Mononuclear cell (primary cell): Measurements from ENCODE around the gene DNM3. TPM values are rescaled to one million over a fixed set of nuclear protein-coding genes. Genes with fewer than 3 reads are reported as not detected.

ENCODE experiments used
- H3K27me3 ChIP-seq: 2 replicates; pipeline ENCODE4 v1.6.0; 2011; ENCODE audit warnings: low read length, control low read depth; ENCODE audit not compliant: insufficient read depth
- H3K4me1 ChIP-seq: 2 replicates; pipeline ENCODE4 v1.5.1; 2011; ENCODE audit warnings: mild to moderate bottlenecking, low read length, control low read depth; ENCODE audit not compliant: insufficient read depth
- H3K4me3 ChIP-seq: 2 replicates; pipeline ENCODE4 v1.5.1; 2011; ENCODE audit warnings: mild to moderate bottlenecking, low read length, moderate library complexity
- H3K9me3 ChIP-seq: 2 replicates; pipeline ENCODE4 v1.5.1; 2011; ENCODE audit warnings: low read depth, mild to moderate bottlenecking, control low read depth, low read length
- total RNA-seq: library from RNA; depleted of rRNA; stranded (reverse); fragments of >200 nt; gene quantifications from one replicate; pipeline ENCODE4 v1.2.3, GENCODE V29; 2012

DNM3 gene
- total RNA-seq, 1 donor = 20.5 TPM

DNA sequence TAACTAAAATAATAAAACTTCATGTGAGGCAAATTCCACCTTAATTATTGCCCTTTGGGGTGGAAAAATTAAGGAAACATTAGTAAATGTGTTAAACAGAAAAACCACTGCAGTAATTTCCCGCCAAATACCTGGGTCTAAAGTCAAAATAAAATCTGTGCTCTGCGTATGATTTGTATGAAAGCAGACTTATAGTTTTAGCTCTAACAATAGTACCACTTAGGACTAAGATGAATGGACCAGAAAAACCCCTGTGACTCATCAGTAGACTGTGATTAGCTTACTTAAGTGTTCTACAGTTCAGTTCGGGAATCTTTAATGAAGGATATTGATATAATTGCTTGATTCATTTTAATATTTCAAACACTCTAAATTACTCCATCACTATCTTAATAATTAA lies 555.9 kb downstream of the DNM3 start:
- Histone ChIP-seq H3K9me3 (no peaks in the 10 kb centered on the region), H3K27me3 (no peaks in the 10 kb centered on the region), H3K4me1 (peaks cover 26% of the 10 kb centered on the region), H3K4me3 (no peak overlapping the region)

- Histone ChIP-seq H3K27me3 (no peaks in the 10 kb centered on the region), H3K4me1 (peaks cover 26% of the 10 kb centered on the region), H3K4me3 (no peak overlapping the region), H3K9me3 (no peaks in the 10 kb centered on the region)
Measured at GRCh38 chr1:172397633-172398032, 556.3 kb downstream of the DNM3 start.

DNA sequence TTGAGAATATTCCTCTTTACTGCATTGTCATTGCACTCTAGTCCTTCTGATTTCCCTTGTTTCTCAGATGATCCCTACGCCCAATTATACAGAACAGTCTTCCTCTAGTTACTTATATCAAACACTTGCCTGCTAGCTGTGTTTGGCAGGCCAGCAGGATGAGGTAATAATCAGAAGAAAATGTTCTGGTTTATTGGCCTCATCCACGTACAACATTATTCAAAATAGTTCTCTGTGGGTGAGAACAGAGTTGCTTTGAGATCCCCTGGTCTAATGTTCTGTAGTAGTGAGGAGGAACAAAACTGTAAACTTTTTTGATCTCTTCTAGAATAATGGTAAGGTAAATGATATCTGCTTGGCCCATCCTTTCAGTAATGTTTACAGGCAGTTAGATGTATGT lies 556.9 kb downstream of the DNM3 start:
- Histone ChIP-seq H3K4me1 (peaks cover 25% of the 10 kb centered on the region), H3K9me3 (no peaks in the 10 kb centered on the region), H3K27me3 (no peaks in the 10 kb centered on the region), H3K4me3 (no peak overlapping the region)

DNA sequence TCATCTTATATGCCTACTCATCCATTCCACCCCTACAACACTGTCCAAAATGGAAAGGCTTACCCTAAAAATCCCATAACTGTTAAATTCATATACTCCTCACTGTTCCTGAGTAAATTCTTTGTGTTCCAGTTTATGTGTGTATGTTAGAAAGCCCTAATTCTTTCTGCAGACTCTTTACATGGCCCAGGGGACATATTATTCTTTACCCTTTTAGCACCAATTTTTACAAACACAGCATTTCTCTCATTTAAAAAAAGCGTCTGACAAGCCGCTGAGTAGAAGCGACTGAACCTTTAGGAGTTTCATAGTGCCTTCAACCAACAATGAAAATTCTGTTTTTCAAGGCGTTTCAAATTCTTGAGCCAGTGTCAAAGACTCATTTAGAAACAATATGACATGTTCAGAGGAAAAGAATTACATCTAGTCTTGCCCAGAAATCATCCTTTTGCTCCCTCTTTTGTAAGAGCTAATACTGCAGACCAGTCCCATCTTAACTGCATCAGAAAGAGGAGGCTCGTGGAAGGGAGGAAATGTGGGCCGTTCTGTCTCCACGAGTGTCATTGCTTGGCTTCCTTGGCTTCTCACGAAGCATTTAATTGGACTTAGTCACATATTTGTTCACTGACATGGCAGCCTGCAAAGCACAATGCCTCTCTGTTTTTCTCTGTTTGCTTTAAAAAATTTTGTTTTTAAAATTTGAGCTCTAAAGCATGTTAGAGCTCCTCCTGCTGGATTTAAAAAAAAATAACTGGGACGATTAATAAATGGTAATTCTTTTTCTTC lies 557.9 kb downstream of the DNM3 start:
- H3K4me1 ChIP-seq = peaks cover 20% of the 10 kb centered on the region
- H3K9me3 ChIP-seq = no peaks in the 10 kb centered on the region
- no peaks in the 10 kb centered on the region for H3K27me3 ChIP-seq
- no peak overlapping the region for H3K4me3 ChIP-seq

- Histone ChIP-seq H3K27me3 (no peaks in the 10 kb centered on the region), H3K4me3 (no peak overlapping the region), H3K4me1 (peaks cover 11% of the 10 kb centered on the region), H3K9me3 (no peaks in the 10 kb centered on the region)
Measured at GRCh38 chr1:172399756-172400721, 558.7 kb downstream of the DNM3 start.

- Histone ChIP-seq H3K27me3 (no peaks in the 10 kb centered on the region), H3K4me3 (no peak overlapping the region)
Measured at GRCh38 chr1:172400722-172401105, 559.4 kb downstream of the DNM3 start.

GRCh38 chr1:172401477-172401876 lies 560.2 kb downstream of the DNM3 start:
- Histone ChIP-seq H3K4me1 (peaks cover 8% of the 10 kb centered on the region), H3K27me3 (no peaks in the 10 kb centered on the region), H3K9me3 (no peaks in the 10 kb centered on the region), H3K4me3 (no peak overlapping the region)

More at GRCh38 chr1:172400722-172401105, 559.4 kb downstream of the DNM3 start:
- Histone ChIP-seq H3K9me3 (no peaks in the 10 kb centered on the region), H3K4me1 (peaks cover 8% of the 10 kb centered on the region)

GRCh38 chr1:172401892-172402291 lies 560.6 kb downstream of the DNM3 start:
- Histone ChIP-seq H3K27me3 (no peaks in the 10 kb centered on the region), H3K4me3 (no peak overlapping the region), H3K9me3 (no peaks in the 10 kb centered on the region), H3K4me1 (peaks cover 8% of the 10 kb centered on the region)

DNA sequence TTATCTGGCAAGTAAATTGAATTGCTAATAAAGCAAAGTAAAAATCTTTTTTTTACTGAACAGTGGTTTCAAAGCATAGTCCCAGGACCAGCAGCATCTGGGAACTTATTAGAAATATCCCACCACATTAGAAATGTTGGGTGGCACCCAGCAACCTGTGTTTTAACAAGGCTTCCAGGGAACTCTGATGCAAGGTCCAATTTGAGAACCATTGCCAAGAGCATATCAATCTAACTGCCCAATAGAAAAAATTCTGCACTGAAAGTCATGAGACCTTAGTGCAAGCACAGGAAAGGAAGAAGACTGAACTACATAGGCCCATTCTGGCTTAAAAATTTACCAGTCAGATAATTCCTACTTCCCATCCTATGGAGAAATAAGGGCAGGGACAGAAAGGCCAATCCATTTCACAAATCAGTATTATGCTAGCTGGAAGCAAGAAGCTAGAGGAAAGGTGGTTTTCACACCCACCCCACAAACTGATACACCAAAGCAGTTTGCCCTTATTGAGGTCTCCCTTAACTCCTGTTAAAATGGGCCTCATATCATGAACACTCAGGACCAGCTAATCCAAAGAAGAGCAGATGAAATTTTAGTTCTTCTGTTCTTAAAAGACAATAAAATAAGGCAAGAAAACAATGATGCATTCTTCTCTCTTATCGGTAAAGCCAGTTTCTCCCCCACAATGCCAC lies 561.7 kb downstream of the DNM3 start:
- no peaks in the 10 kb centered on the region for H3K27me3 ChIP-seq
- H3K4me3 ChIP-seq = no peak overlapping the region
- peaks cover 8% of the 10 kb centered on the region for H3K4me1 ChIP-seq
- no peaks in the 10 kb centered on the region for H3K9me3 ChIP-seq

GRCh38 chr1:172404121-172404520 lies 562.8 kb downstream of the DNM3 start:
- H3K27me3 ChIP-seq = no peaks in the 10 kb centered on the region
- no peak overlapping the region for H3K4me3 ChIP-seq
- peaks cover 7% of the 10 kb centered on the region for H3K4me1 ChIP-seq
- no peaks in the 10 kb centered on the region for H3K9me3 ChIP-seq

- Histone ChIP-seq H3K27me3 (no peaks in the 10 kb centered on the region), H3K9me3 (no peaks in the 10 kb centered on the region), H3K4me3 (no peak overlapping the region), H3K4me1 (no peaks in the 10 kb centered on the region)
Measured at GRCh38 chr1:172405912-172406311, 564.6 kb downstream of the DNM3 start.

- no peaks in the 10 kb centered on the region for H3K4me1 ChIP-seq
- no peaks in the 10 kb centered on the region for H3K9me3 ChIP-seq
- H3K27me3 ChIP-seq = no peaks in the 10 kb centered on the region
- no peak overlapping the region for H3K4me3 ChIP-seq
Measured at GRCh38 chr1:172406968-172407367, 565.7 kb downstream of the DNM3 start.

DNA sequence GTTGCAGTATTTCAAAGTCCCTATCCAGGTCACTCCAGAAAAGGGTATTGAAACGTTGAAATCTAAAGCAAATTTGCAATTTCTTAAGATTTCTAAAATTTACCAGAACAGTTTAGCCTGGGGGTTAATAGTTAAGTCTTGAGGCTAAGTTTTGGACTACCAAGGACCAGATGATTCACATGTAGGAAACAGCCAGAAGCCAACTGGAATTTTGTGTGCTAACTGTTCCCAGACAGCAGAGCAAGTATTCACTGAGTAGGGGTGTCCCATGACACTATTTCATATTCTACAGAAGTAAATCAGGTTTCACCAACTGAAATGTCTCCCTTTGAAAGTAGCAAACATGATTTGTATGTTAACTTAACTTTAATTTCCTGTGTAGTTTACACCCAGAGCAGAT lies 567.7 kb downstream of the DNM3 start:
- no peaks in the 10 kb centered on the region for H3K4me1 ChIP-seq
- H3K27me3 ChIP-seq = no peaks in the 10 kb centered on the region
- H3K9me3 ChIP-seq = no peaks in the 10 kb centered on the region
- H3K4me3 ChIP-seq = no peak overlapping the region

DNA sequence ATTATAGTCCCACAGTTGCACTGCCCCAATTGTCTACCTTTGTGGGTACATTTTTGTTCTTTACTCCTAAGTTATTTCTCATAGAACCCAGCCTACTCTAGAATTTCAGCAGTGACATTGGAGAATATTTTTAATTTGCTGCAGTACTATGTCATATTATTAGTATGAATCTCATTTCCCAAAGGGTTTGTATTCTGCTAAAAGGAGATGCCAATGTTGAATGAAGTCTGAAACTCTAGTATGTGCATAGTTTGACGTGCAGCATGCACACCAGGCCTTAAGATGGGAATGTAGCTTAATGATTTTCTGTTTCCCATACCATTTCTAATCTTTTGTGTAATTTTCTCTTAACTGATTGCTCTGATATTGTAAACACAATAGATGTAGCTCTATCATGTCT lies 568.7 kb downstream of the DNM3 start:
- H3K4me1 ChIP-seq = no peaks in the 10 kb centered on the region
- no peaks in the 10 kb centered on the region for H3K27me3 ChIP-seq
- H3K4me3 ChIP-seq = no peak overlapping the region
- H3K9me3 ChIP-seq = no peaks in the 10 kb centered on the region

DNA sequence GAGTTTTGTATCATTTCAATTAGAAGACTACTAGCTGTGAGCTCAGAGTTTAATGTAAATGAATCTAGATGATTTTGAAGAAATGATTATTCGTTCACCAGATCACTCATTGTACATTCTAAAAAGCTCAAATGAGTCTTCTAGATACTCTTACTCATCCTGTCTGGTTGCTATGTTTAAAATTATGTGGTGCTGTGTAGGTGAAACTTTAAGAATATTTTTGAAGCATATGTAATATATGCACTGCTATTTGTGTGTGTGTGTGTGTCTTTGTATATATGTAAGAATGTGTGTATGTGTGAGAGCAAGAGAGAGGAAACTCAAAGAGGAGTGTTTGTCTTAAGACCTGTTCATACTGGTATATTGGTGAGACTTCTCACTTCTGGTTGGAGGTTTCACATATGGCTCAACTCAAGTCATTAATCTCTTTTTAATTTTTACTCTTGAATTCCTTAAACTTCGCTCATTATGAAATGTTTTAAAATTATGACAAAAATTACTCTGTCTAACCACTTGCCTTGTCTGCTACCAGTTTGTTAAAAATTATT lies 570.6 kb downstream of the DNM3 start:
- Histone ChIP-seq H3K4me3 (no peak overlapping the region), H3K4me1 (no peaks in the 10 kb centered on the region), H3K27me3 (no peaks in the 10 kb centered on the region), H3K9me3 (no peaks in the 10 kb centered on the region)
